Upper lobe of left lung (tissue), 6 donors: ENCODE data around the gene HAP1. TPM values are rescaled to one million over a fixed set of nuclear protein-coding genes. Genes with fewer than 3 reads are reported as not detected.
A peak's percentile ranks its signal among the peaks of the same experiment; 100 is the strongest.
"Not testable (repeated sequence)": the region's sequence is repeated elsewhere in the genome, so short reads cannot be mapped to it uniquely, and the experiment has no call there.

Experiments used
- ATAC-seq, 2 donors: fragments of 200-7000 bp; cut with Tn5 transposase; one replicate each; pipeline ENCODE4 v1.9.1; 2022; ENCODE audit warnings: mild to moderate bottlenecking in 2 of 2, moderate library complexity in 2 of 2; ENCODE audit not compliant: low FRiP score in 2 of 2
- DNase-seq, 2 donors: peaks; one replicate each; pipeline ENCODE4 v3.0.0-alpha.2; 2019 to 2020
- H3K27ac ChIP-seq, 4 donors: fragments of 200-600 bp; sonication (generic); one replicate each; pipeline ENCODE4 v1.5.1; 2016 to 2019
- H3K27me3 ChIP-seq, 4 donors: fragments of 200-600 bp; sonication (generic); one replicate each; pipeline ENCODE4 v1.5.1; 2017 to 2019
- H3K36me3 ChIP-seq, 4 donors: fragments of 200-600 bp; sonication (generic); one replicate each; pipeline ENCODE4 v1.5.1; 2016 to 2019
- H3K4me1 ChIP-seq, 4 donors: fragments of 200-600 bp; sonication (generic); one replicate each; pipeline ENCODE4 v1.5.1; 2018 to 2019
- H3K4me3 ChIP-seq, 4 donors: fragments of 200-600 bp; sonication (generic); one replicate each; pipeline ENCODE4 v1.5.1; 2017 to 2019; ENCODE audit warnings: mild to moderate bottlenecking in 2 of 4, moderate library complexity in 1 of 4
- H3K9me3 ChIP-seq, 4 donors: fragments of 200-600 bp; sonication (generic); one replicate each; pipeline ENCODE4 v1.5.1; 2018 to 2019
- CTCF ChIP-seq, 6 experiments: fragments of 450-650 bp in 4 of 6; fragments of 200-600 bp in 2 of 6; sonication (generic) in 2 of 6; IDR thresholded peaks; one replicate each; pipeline ENCODE4 v1.5.1; 2016 to 2019; ENCODE audit warnings: antibody characterized with exemption in 6 of 6
- EP300 ChIP-seq, 4 donors: sonication (generic); formaldehyde crosslinking; IDR thresholded peaks; one replicate each; pipeline ENCODE4 v1.5.1; 2017; ENCODE audit warnings: antibody characterized with exemption in 4 of 4, control low read depth in 2 of 4
- POLR2A ChIP-seq, 4 donors: fragments of 450-650 bp; IDR thresholded peaks; one replicate each; pipeline ENCODE4 v1.5.1; 2016 to 2017; ENCODE audit warnings: antibody characterized with exemption in 4 of 4, mild to moderate bottlenecking in 2 of 4
- POLR2AphosphoS5 ChIP-seq, 2 donors: sonication (generic); formaldehyde crosslinking; IDR thresholded peaks; one replicate each; pipeline ENCODE4 v1.5.1; 2017; ENCODE audit warnings: antibody characterized with exemption in 2 of 2
- WGBS, 2 donors: methylation state at CpG; one replicate each; pipeline ENCODE4 v1.1.5; 2017 to 2018; 5-methylcytosine and 5-hydroxymethylcytosine counted together
- total RNA-seq, 6 donors: library from RNA; depleted of rRNA in 4 of 6; stranded (reverse); fragments of >200 nt in 4 of 6; gene quantifications; one replicate each; pipeline versions ENCODE4 v1.1.0 to v1.2.1, GENCODE V29; 2016 to 2021
- donor health status: DM: no; HTN: no; CAD: no; lungs with moderate emphysema.
- donor health status: DM: no; HTN: yes; CAD: no; lungs with severe emphysema.

The HAP1 gene
- total RNA-seq, 6 donors from 2014 or later, result 0.14 to 1.0 (median 0.59) TPM; not detected in 2

DNA sequence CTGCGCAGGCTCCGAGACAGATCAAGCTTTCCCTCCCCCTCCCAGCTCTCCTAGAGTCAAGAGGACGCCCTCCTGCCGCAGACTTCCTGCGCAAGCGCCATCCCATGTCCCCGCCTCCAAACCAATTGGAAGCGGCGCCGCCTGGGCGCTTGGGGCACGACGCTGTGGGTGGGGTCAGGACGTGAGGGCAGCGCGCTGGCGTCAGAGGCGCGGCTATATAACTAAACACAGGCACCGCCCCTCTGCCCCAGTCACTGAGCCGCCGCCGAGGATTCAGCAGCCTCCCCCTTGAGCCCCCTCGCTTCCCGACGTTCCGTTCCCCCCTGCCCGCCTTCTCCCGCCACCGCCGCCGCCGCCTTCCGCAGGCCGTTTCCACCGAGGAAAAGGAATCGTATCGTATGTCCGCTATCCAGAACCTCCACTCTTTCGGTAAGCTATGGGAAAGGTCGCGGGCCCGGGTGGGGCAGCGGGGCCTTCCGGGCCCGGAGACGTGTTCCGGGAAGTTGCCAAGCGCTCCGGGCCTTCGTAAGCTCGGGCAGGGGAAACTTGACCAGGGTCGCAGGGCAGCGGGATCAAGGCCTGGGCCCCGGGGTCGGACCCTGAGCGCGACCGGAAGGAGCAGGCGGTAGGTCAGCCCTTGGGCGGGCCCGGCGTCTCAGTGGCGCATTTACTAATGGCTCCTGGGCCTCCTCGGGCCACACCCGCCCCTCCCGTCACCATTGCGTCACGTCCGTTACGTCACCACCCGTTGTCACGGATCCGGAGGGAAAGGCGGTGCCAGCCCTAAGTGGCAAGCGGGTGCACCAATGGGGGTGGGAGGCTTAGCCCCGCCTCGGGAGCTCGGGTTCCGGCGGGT is 45.6 kb downstream of the HAP1 start, which contains the start of gene EIF1:
Gene EIF1 (plus strand): TSS at position 245 of the 856 bp plus-strand sequence. CDS start 154 bp downstream, at position 399.
- H3K27ac ChIP-seq, result peak within 1 kb of the TSS; percentile 100
- DNase-seq, result peak; percentile 98 to 99
- no peaks in the 10 kb centered on the region for H3K9me3 ChIP-seq
- H3K4me1 ChIP-seq, result peaks cover 30 to 38% (median 33%) of the 10 kb centered on the region in 4 donors
- TF ChIP-seq POLR2AphosphoS5 (IDR thresholded peaks at IDR 0.05) (peak; percentile 99 to 100), EP300 (IDR thresholded peaks at IDR 0.05) (peak in 3 of 4 donors; percentile 40 to 95 (median 90)), CTCF (IDR thresholded peaks at IDR 0.05) (no peak), POLR2A (IDR thresholded peaks at IDR 0.05) (peak; percentile 98 to 100 (median 100))
- H3K36me3 ChIP-seq, result peaks cover 35 to 45% (median 44%) of the 10 kb centered on the region in 4 donors
- peak within 1 kb of the TSS; percentile 60 to 90 (median 74) for H3K4me3 ChIP-seq
- 0% methylated on average over 22 to 74 of the region's 81 CpGs for WGBS, 2 donors
- peak; percentile 95 to 97 for ATAC-seq
- no peaks in the 10 kb centered on the region for H3K27me3 ChIP-seq

GRCh38 chr17:41687828-41688640 is 46.4 kb downstream of the HAP1 start:
- Histone ChIP-seq H3K27me3 (no peaks in the 10 kb centered on the region), H3K9me3 (no peaks in the 10 kb centered on the region), H3K4me1 (peaks cover 30 to 38% (median 33%) of the 10 kb centered on the region in 4 donors), H3K27ac (peak overlapping the region; percentile 100), H3K4me3 (peak overlapping the region; percentile 46 to 75 (median 66)), H3K36me3 (peaks cover 33 to 37% (median 35%) of the 10 kb centered on the region in 4 donors)
- 3 to 4% methylated on average over 21 to 23 of the region's 23 CpGs for WGBS, 2 donors
- TF ChIP-seq POLR2AphosphoS5 (IDR thresholded peaks at IDR 0.05) (no peak), CTCF (IDR thresholded peaks at IDR 0.05) (peak in 2 of 6 experiments; percentile 15 to 22), EP300 (IDR thresholded peaks at IDR 0.05) (no peak), POLR2A (IDR thresholded peaks at IDR 0.05) (no peak)
- DNase-seq, result peak in 1 of 2 donors; percentile 71
- ATAC-seq, result peak in 1 of 2 donors; percentile 2

DNA sequence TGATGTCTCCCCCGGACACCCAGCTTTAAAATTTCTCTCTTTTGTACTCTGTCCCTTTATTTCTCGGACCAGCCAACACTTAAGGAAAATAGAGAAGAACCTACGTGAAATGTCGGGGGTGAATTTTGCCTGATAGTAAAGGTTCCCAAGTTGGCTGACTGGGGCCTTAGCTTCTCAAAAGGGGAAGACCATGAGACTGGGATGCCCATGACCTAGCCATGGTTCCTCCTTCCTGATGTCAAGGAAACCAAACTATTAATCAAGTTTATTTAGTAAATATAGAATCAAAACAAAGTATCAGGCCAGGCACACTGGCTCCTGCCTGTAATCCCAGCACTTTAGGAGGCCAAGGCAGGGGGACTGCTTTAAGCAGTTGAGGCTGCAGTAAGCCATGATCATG is 48.2 kb downstream of the HAP1 start:
- Histone ChIP-seq H3K9me3 (no peaks in the 10 kb centered on the region), H3K27me3 (no peaks in the 10 kb centered on the region), H3K27ac (no peak overlapping the region), H3K4me1 (peaks cover 19 to 25% (median 24%) of the 10 kb centered on the region in 4 donors), H3K4me3 (no peak overlapping the region), H3K36me3 (peaks cover 15 to 20% (median 18%) of the 10 kb centered on the region in 4 donors)
- 85 to 88% methylated on average over 4 of the region's 4 CpGs for WGBS, 2 donors
- no peak for ATAC-seq
- DNase-seq, result no peak
- TF ChIP-seq POLR2A (IDR thresholded peaks at IDR 0.05), result no peak
- TF ChIP-seq CTCF (IDR thresholded peaks at IDR 0.05), result no peak
- no peak for TF ChIP-seq POLR2AphosphoS5 (IDR thresholded peaks at IDR 0.05)
- no peak for TF ChIP-seq EP300 (IDR thresholded peaks at IDR 0.05)

GRCh38 chr17:41685753-41686152 is 48.7 kb downstream of the HAP1 start:
- not testable (repeated sequence) for DNase-seq, ATAC-seq, H3K4me3 ChIP-seq, H3K9me3 ChIP-seq, H3K27me3 ChIP-seq, H3K27ac ChIP-seq
- H3K36me3 ChIP-seq, result peaks cover 10 to 14% (median 13%) of the 10 kb centered on the region in 4 donors
- WGBS, 2 donors, result 94 to 95% methylated on average over 13 of the region's 13 CpGs
- peaks cover 13 to 20% (median 18%) of the 10 kb centered on the region in 4 donors for H3K4me1 ChIP-seq

- H3K9me3 ChIP-seq, result no peaks in the 10 kb centered on the region
- WGBS, 2 donors, result 80 to 84% methylated on average over 4 of the region's 4 CpGs
- ATAC-seq, result no peak
- DNase-seq, result no peak
- H3K27ac ChIP-seq, result no peak overlapping the region
- no peaks in the 10 kb centered on the region for H3K27me3 ChIP-seq
- no peaks in the 10 kb centered on the region for H3K36me3 ChIP-seq
- H3K4me3 ChIP-seq, result no peak overlapping the region
- H3K4me1 ChIP-seq, result peaks cover 12 to 19% (median 16%) of the 10 kb centered on the region in 4 donors
- TF ChIP-seq CTCF (IDR thresholded peaks at IDR 0.05), result no peak
- no peak for TF ChIP-seq POLR2A (IDR thresholded peaks at IDR 0.05)
- TF ChIP-seq POLR2AphosphoS5 (IDR thresholded peaks at IDR 0.05), result no peak
- TF ChIP-seq EP300 (IDR thresholded peaks at IDR 0.05), result no peak
Measured at GRCh38 chr17:41684035-41684434, 50.4 kb downstream of the HAP1 start.
